Skeletal muscle tissue (tissue), 4 donors: ENCODE data around the gene AKNA. TPM values are rescaled to one million over a fixed set of nuclear protein-coding genes. Genes with fewer than 3 reads are reported as not detected.

Experiments used
- H3K27ac ChIP-seq: one replicate; pipeline ENCODE4 v1.7.0; 2013; ENCODE audit warnings: mild to moderate bottlenecking, low read depth, low read length, inconsistent platforms
- H3K27me3 ChIP-seq, 3 donors: one replicate each; pipeline ENCODE4 v1.7.0; 2013; ENCODE audit warnings: low read length in 3 of 3; ENCODE audit not compliant: control insufficient read depth in 3 of 3, insufficient read depth in 3 of 3
- H3K36me3 ChIP-seq, 3 donors: one replicate each; pipeline ENCODE4 v1.7.0; 2013; ENCODE audit warnings: low read length in 3 of 3; ENCODE audit not compliant: control insufficient read depth in 3 of 3, insufficient read depth in 3 of 3
- H3K4me1 ChIP-seq, 3 donors: one replicate each; pipeline ENCODE4 v1.7.0; 2013; ENCODE audit warnings: low read length in 3 of 3, mild to moderate bottlenecking in 3 of 3; ENCODE audit not compliant: control insufficient read depth in 3 of 3, insufficient read depth in 3 of 3
- H3K4me3 ChIP-seq, 3 donors: one replicate each; pipeline ENCODE4 v1.7.0; 2013; ENCODE audit warnings: low read length in 3 of 3
- H3K9ac ChIP-seq, 3 donors: one replicate each; pipeline ENCODE4 v1.7.0; 2013; ENCODE audit warnings: low read length in 3 of 3, mild to moderate bottlenecking in 3 of 3, moderate library complexity in 2 of 3, low read depth in 1 of 3
- H3K9me3 ChIP-seq, 3 donors: one replicate each; pipeline ENCODE4 v1.7.0; 2013; ENCODE audit warnings: low read length in 3 of 3; ENCODE audit not compliant: control insufficient read depth in 3 of 3
- total RNA-seq: library from RNA; depleted of rRNA; stranded (reverse); fragments of >200 nt; gene quantifications from one replicate; pipeline ENCODE4 v1.2.3, GENCODE V29; 2014
- donor health status: Osteomylitis.

Gene AKNA
- total RNA-seq, 1 donor from 2014 or later: 6.3 TPM

DNA sequence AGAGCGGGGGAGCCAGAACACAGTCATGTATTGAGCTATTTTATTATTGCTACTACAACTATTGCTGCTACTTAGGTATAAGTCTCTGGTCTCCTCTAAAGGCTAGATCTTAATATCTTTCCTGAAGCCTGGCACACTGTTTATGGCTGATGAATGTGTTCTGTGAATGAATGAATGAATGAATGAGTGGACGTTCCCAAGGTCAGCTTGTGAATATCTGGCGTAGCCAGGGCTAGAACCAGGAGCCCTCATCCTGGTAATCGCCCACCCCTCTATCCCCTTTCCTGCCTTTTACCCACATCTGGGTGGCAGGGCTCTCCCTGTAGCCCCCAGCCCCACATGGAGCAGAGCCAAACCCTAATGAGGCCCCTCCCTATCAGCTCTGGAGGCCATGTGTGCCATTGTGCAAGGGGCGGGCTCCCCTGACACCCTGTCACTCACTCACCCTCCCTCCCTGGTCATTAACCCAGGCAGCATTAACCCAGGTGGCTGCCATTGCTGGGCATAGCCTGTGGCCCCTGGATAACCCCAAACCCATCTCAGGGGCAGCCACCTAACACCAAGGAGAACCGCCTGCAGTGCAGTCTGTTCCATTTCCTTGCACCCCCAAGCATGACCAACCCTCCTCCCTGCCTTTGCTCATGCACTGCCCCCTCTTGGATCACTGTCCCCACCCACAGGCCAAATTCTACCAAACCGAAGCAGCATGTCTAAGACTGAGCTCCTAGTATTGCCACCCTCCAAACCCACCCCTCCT is 2.0 kb upstream of the AKNA start:
- peaks cover 33 to 51% (median 48%) of the 10 kb centered on the region in 3 donors for H3K4me1 ChIP-seq
- H3K36me3 ChIP-seq: no peaks in the 10 kb centered on the region
- no peak overlapping the region for H3K4me3 ChIP-seq
- no peak overlapping the region for H3K9ac ChIP-seq
- H3K27ac ChIP-seq: no peak overlapping the region
- H3K9me3 ChIP-seq: no peaks in the 10 kb centered on the region
- H3K27me3 ChIP-seq: peaks cover 0 to 14% (median 0%) of the 10 kb centered on the region in 3 donors

DNA sequence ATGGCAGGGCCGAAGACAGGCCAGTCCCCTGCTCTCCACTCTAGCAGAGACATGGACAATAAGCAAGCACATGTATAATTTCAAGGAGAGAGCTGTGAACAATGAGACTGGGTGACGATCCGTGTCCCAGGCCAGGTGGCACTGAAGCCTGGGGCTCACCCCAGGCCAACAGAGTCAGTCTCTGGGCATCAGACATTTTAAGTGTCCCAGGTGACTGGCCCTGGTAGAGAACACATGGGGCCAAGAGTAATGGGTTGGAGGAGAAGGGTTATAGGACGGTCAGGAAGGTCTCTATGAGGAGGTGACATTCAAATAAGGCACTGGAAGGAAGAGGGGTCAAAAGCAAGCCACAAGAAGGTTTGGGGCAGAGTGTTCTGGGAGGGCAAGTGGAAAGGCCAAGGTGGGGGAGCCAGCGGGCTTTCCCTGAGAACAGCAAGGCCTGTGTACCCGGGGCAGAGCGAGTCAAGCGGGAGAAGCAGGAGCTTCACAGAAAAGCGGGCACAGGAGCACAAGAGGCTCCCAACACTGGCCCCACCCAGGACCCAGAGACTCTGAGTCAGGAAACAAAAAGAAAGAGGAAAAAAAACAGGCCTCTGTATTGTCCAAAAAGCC is 1.1 kb upstream of the AKNA start:
- H3K9ac ChIP-seq: peak overlapping the region in 1 of 3 donors; percentile 77
- H3K4me1 ChIP-seq: peaks cover 35 to 52% (median 51%) of the 10 kb centered on the region in 3 donors
- no peaks in the 10 kb centered on the region for H3K9me3 ChIP-seq
- H3K27ac ChIP-seq: peak overlapping the region; percentile 76
- H3K4me3 ChIP-seq: no peak overlapping the region
- no peaks in the 10 kb centered on the region for H3K36me3 ChIP-seq
- peaks cover 0 to 14% (median 0%) of the 10 kb centered on the region in 3 donors for H3K27me3 ChIP-seq

DNA sequence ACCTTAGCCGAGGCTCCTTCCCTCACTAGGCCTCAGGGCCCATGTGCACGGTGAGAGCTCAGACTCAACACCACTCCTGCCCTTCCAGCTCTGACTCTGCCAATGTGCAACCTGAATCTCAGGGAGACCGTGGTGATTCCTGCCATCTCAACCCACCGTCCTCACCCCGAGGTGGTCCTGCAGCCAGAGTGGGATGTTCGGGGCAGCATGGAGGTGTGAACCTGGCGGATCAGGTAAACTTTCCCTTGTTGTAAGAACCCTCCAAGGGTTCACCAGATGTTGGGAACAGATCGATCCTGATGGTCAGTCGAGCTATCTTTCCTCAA is 538 bp upstream of the AKNA start:
- Histone ChIP-seq H3K9me3 (no peaks in the 10 kb centered on the region), H3K36me3 (no peaks in the 10 kb centered on the region), H3K4me1 (peaks cover 40 to 57% (median 56%) of the 10 kb centered on the region in 3 donors), H3K27ac (peak overlapping the region; percentile 76), H3K27me3 (peaks cover 0 to 14% (median 0%) of the 10 kb centered on the region in 3 donors), H3K4me3 (peak overlapping the region; percentile 75 to 82 (median 76)), H3K9ac (peak overlapping the region; percentile 37 to 77 (median 71))

DNA sequence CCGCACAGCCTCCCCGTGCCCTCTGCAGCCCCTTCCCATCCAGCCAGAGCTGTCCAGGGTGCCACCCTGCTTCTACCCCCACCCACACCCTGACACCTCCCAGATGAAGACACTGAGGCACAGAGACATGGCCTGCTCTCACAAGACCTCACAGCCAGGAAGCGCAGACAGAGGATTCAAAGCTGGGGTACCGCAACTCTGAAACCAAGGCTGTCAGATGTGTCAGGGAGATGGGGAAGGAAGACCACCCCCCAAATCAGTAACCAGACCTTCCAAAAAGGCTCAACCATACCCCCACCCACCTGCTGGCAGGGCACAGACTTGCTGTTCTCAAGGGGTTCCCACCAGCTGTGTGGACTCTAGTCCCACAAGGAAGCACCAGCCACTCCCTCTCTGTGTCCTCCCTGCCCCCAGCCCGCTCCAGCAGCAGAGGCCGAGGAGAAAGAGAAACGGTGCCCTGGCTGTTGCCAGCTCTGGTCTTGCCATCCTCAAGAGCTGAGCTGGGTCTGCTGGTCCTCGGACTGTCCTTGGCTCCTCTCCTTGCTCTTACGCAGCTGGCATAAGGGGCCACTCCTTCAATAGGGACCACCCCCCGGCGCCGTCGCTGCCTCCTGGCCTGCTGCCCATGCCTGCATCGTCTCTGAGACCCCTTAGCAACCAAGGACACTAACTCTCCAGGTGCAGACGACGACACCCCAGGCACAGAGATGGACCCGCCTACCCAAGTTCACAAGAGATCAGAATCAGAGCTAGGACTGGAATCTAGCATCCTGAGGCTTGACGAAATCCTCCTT is 699 bp downstream of the AKNA start:
- H3K27me3 ChIP-seq: peaks cover 0 to 14% (median 0%) of the 10 kb centered on the region in 3 donors
- H3K9me3 ChIP-seq: no peaks in the 10 kb centered on the region
- H3K4me1 ChIP-seq: peaks cover 48 to 60% (median 55%) of the 10 kb centered on the region in 3 donors
- H3K9ac ChIP-seq: peak overlapping the region; percentile 71 to 83 (median 77)
- peak overlapping the region; percentile 76 for H3K27ac ChIP-seq
- H3K4me3 ChIP-seq: peak overlapping the region; percentile 75 to 82 (median 76)
- H3K36me3 ChIP-seq: no peaks in the 10 kb centered on the region

DNA sequence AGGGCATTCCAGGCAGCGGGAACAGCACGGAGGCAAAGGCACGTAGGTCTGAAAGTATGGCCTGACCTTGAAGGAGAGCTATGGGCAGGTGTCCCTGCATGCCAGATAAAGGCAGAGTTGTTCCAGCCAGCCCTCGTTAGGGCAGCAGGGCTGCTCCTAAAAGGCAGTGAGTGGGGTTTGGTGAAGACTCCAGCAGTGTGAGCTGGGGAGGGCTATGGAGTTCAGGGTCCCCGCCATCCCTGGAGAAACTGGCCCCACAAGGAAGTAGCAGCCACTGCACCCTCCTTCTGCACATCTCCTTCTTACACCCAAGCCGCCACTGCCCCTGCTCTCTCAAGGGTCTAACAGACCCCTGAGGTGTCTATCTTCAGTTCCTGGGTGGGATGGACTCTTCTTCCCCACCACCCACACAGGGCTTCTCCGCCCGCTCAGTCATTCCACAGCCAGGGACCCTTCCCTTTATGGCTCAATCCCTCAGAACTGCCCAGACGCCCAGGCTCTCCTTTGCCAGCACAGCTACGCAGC is 1.4 kb downstream of the AKNA start:
- H3K4me1 ChIP-seq: peaks cover 48 to 62% (median 57%) of the 10 kb centered on the region in 3 donors
- H3K9me3 ChIP-seq: no peaks in the 10 kb centered on the region
- H3K27ac ChIP-seq: peak overlapping the region; percentile 76
- H3K36me3 ChIP-seq: no peaks in the 10 kb centered on the region
- peak overlapping the region in 2 of 3 donors; percentile 71 to 77 for H3K9ac ChIP-seq
- peaks cover 0 to 14% (median 0%) of the 10 kb centered on the region in 3 donors for H3K27me3 ChIP-seq
- H3K4me3 ChIP-seq: peak overlapping the region; percentile 75 to 82 (median 76)

DNA sequence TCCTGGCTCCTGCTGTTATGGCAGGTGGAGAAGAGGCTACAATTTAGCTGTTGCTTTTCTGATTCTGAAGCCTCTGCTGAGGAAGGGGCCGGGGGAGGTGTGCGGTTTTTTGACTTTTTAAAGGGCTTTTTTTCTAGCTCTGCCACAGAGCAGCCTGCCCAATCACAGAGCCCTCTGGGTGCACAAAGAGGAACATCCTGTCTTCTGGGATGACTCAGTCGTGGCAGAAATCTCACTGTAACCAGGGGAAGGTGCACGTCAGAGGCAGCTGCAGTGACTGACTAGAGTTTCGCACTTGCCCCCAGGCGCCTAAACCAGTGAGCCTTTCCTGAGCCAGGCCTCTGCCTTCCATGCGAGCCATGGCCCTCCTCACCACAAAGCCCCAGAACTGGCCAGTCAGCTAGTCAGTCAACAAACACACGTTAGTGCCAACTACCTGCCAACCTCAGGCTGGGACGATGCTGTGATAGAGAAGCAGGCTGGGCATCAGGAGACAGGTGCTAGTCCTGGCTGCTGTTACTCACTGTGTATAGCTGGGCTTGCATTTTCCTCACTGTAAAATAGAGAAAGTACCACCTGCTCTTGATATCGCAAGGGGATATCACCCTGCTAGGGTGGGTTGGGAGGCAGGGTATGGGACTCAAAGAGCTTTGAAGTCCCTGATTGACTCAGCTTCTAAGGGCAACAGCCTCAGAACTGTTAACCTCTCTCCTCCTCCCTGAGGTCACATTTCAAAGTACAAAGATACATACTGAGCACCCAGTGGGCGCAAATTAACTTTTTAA is 2.2 kb downstream of the AKNA start:
- peak overlapping the region in 2 of 3 donors; percentile 3 to 77 for H3K9ac ChIP-seq
- H3K36me3 ChIP-seq: peaks cover 0 to 3% (median 0%) of the 10 kb centered on the region in 3 donors
- no peaks in the 10 kb centered on the region for H3K9me3 ChIP-seq
- peak overlapping the region; percentile 76 for H3K27ac ChIP-seq
- H3K27me3 ChIP-seq: peaks cover 0 to 14% (median 0%) of the 10 kb centered on the region in 3 donors
- peak overlapping the region; percentile 31 to 76 (median 75) for H3K4me3 ChIP-seq
- H3K4me1 ChIP-seq: peaks cover 47 to 58% (median 56%) of the 10 kb centered on the region in 3 donors

DNA sequence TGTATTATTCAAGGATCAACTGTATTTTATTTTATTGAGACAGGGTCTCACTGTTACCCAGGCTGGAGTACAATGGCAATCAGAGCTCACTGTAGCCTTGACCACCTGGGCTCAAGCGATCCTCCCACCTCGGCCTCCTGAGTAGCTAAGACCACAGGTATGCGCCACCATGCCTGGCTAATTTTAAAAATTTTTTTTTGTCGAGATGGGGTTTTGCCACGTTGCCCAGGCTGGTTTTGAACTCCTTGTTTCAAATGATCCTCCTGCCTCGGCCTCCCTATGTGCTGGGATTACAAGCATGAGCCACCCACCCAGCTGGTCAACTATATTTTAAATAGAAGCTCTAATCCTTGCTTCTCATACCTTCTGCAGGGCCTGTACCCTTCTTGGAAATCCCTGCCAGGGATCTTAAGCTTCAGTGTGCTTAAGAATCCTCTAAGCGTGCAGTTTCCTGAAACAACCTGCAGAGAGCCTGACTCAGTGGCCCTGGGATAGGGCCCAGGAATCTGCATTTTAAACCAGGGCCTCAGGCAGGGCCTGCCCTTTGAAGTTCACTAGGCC is 2.9 kb downstream of the AKNA start:
- Histone ChIP-seq H3K36me3 (peaks cover 0 to 3% (median 0%) of the 10 kb centered on the region in 3 donors), H3K27ac (peak overlapping the region; percentile 47), H3K4me3 (no peak overlapping the region), H3K27me3 (peaks cover 0 to 14% (median 0%) of the 10 kb centered on the region in 3 donors), H3K9me3 (no peaks in the 10 kb centered on the region), H3K9ac (peak overlapping the region in 1 of 3 donors; percentile 16), H3K4me1 (peaks cover 45 to 55% (median 53%) of the 10 kb centered on the region in 3 donors)

DNA sequence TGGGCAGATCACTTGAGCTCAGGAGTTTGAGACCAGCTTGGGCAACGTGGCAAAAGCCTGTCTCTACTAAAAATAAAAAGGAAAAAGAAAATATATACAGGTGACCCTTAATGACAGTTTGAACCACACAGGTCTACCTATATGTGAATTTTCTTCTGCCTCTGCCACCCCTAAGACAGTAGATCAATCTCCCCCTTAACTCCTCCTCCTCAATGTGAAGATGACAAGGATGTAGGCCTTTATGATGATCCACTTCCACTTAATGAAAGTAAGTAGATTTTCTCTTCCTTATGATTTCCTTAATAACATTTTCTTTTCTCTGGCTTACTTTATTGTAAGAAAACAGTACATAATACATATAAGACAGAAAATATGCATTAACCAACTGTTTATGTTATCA is 3.4 kb downstream of the AKNA start:
- Histone ChIP-seq H3K36me3 (peaks cover 0 to 6% (median 0%) of the 10 kb centered on the region in 3 donors), H3K4me3 (no peak overlapping the region), H3K27me3 (peaks cover 0 to 14% (median 0%) of the 10 kb centered on the region in 3 donors), H3K9ac (no peak overlapping the region), H3K27ac (peak overlapping the region; percentile 76), H3K4me1 (peaks cover 45 to 55% (median 50%) of the 10 kb centered on the region in 3 donors), H3K9me3 (no peaks in the 10 kb centered on the region)
